GM18502 (cell line): ENCODE data around the gene EFNB2.

Experiments used
- ATAC-seq: cut with Tn5 transposase; IDR thresholded peaks from one replicate; pipeline ENCODE4 v1.9.1; 2021; ENCODE audit warnings: mild to moderate bottlenecking; ENCODE audit not compliant: unreplicated experiment, poor library complexity

EFNB2 gene

GRCh38 chr13:106505732-106506131 is 29.7 kb downstream of the EFNB2 start:
- ATAC-seq = no peak

GRCh38 chr13:106505295-106505694 is 30.2 kb downstream of the EFNB2 start:
- no peak for ATAC-seq

GRCh38 chr13:106503730-106504453 is 31.6 kb downstream of the EFNB2 start:
- no peak for ATAC-seq

- no peak for ATAC-seq
Measured at GRCh38 chr13:106503272-106503671, 32.2 kb downstream of the EFNB2 start.

- ATAC-seq = no peak
Measured at GRCh38 chr13:106500445-106500844, 35.0 kb downstream of the EFNB2 start.

- ATAC-seq = no peak
Measured at GRCh38 chr13:106499896-106500295, 35.6 kb downstream of the EFNB2 start.

DNA sequence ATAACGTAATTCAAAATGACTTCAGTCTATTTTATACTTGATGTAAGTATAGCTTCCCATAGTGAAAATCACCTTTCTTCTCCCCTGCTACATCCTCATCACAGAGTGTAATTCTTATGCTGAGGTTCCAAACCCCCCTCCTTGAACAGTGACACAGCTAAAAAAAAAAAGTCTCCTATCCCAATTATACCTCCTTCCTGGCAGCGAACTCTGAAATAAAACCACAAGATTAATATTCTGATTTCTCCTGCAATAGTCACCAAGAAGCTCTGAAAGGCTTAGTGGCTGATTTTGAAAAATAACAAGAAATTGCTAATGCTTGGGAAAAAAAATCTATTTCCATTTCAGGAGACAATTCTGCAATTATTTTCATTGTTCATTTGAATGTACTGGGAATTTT is 36.3 kb downstream of the EFNB2 start:
- no peak for ATAC-seq

GRCh38 chr13:106498571-106498970 is 36.9 kb downstream of the EFNB2 start:
- ATAC-seq = no peak

- no peak for ATAC-seq
Measured at GRCh38 chr13:106498158-106498557, 37.3 kb downstream of the EFNB2 start.

DNA sequence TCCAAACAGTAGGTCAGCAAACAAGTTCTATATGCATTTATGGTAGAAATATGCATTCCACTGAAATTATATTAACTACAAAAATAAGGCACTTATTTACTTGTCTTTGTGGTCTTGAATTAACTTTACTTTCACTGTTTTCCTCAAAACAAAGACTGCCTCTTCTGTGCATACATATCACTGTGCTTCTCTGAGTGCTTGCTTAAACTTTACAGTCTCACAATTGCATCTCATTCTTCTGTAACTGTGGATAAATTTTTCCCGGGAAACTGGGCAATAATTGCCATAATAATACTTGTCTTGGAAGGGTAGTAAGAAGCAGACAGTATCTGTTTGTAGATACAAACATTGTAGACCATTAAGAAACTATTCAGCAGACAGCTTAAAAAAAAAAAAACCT is 38.4 kb downstream of the EFNB2 start:
- no peak for ATAC-seq

- no peak for ATAC-seq
Measured at GRCh38 chr13:106496072-106496997, 39.1 kb downstream of the EFNB2 start.

DNA sequence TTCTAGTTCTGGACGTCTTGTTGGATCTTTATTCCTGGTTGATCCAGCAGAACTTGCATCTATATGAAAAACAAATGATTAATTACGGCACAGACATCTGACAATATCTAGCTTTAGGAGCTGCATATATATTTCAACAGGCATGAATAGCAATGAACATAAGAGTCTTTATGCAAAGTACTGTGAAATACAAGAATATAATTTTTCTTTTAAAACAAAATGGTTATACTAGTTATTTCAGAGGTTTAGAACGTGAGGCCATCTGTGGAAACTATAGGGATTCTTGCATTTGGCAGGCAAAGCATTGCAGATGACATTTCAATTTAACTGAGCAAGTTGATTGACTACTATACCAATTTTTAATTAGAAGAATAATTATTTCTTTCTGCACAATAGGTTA is 40.5 kb downstream of the EFNB2 start:
- no peak for ATAC-seq

GRCh38 chr13:106494506-106494905 is 41.0 kb downstream of the EFNB2 start:
- no peak for ATAC-seq

- ATAC-seq = peak; percentile 90
Measured at GRCh38 chr13:106493533-106494220, 41.8 kb downstream of the EFNB2 start.

GRCh38 chr13:106492588-106493475 is 42.6 kb downstream of the EFNB2 start:
- no peak for ATAC-seq

- ATAC-seq = no peak
Measured at GRCh38 chr13:106491928-106492587, 43.4 kb downstream of the EFNB2 start.

- ATAC-seq = no peak
Measured at GRCh38 chr13:106491463-106491862, 44.0 kb downstream of the EFNB2 start.

DNA sequence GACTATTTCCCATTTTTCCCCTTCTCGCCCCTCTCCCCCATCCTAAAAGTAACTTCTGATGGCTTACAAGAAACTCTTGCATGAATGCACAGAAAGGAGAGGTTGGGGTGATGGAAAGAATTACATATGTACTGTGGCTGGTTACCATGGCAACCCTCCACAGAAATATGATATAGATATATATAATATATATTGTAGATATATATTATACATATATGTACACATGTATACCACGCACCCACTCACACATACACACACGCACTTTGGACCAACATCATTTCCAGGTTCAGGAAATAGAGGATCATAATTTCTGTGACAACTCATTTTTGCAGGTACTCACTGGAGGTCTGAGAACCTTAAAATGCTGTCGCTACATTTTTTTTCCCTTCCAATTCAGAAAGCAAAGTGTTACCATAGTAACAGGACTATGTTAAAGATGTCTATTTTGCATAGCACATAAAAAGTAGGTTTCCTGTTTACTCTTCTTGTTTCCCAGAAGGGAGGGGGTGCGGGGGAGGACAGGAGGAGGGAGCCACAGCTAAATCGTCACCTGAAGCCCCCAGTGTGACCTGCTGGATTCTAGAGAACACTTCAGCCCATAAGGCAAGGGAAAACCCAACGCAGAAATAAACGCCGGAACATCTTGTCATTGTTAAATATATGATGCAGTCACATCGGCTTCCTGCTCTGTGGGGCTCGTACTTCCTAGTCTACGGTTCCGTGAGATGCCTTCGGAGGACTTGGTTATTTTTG is 44.7 kb downstream of the EFNB2 start:
- ATAC-seq = no peak
